ENCODE measurements around the gene SORCS1.

- TF ChIP-seq CTCF (IDR thresholded peaks at IDR 0.05): no peak
- TF ChIP-seq POLR2A (IDR thresholded peaks at IDR 0.05): no peak
These were observed 15.6 kb downstream of the SORCS1 start for GRCh38 chr10:107148906-107149305.
